Panc1 (cell line): ENCODE data around the gene TMEM95. TPM values are rescaled to one million over a fixed set of nuclear protein-coding genes. Genes with fewer than 3 reads are reported as not detected.
A peak's percentile ranks its signal among the peaks of the same experiment; 100 is the strongest.

Source experiments
- ATAC-seq: fragments of 200-7000 bp; cut with Tn5 transposase; 2 replicates; pipeline ENCODE4 v1.9.1; 2020; ENCODE audit warnings: mild to moderate bottlenecking, moderate library complexity
- BruUV-seq: library from RNA; stranded (reverse); fragments of 400-500 nt; replicated peaks from 2 replicates; lab custom pipeline; 2021; lab: Mats Ljungman, UMichigan
- CTCF ChIA-PET: fragments of 300-600 bp; sonication (Branson Sonifier 250); formaldehyde crosslinking; loops from one replicate; lab custom pipeline; 2022; ENCODE audit warnings: antibody characterized with exemption; lab: Charles Lee
- POLR2A ChIA-PET: fragments of 300-600 bp; sonication (Branson Sonifier 250); formaldehyde crosslinking; loops from one replicate; lab custom pipeline; 2022; ENCODE audit warnings: antibody characterized with exemption; lab: Charles Lee
- DNase-seq: peaks from one replicate; pipeline ENCODE4 v3.0.0-alpha.2; 2010; ENCODE audit warnings: low read depth, low spot score
- H3K27ac ChIP-seq: 2 replicates; pipeline ENCODE4 v1.5.1; 2011; ENCODE audit warnings: mild to moderate bottlenecking, low read length, inconsistent platforms
- H3K27me3 ChIP-seq: fragments of 200-500 bp; sonication (Bioruptor generic); 2 replicates; pipeline ENCODE4 v1.6.0; 2014; ENCODE audit warnings: low read length, inconsistent platforms; ENCODE audit not compliant: control insufficient read depth, insufficient read depth
- H3K36me3 ChIP-seq: fragments of 200-500 bp; sonication (Bioruptor generic); 2 replicates; pipeline ENCODE4 v1.5.1; 2014; ENCODE audit warnings: inconsistent platforms, mild to moderate bottlenecking, low read length, moderate library complexity; ENCODE audit not compliant: control insufficient read depth, insufficient read depth
- H3K4me1 ChIP-seq: 2 replicates; pipeline ENCODE4 v1.5.1; 2011; ENCODE audit warnings: inconsistent platforms, mild to moderate bottlenecking, low read length, moderate library complexity; ENCODE audit not compliant: control insufficient read depth, insufficient read depth
- H3K4me3 ChIP-seq, 2 experiments: 2 replicates each; pipeline ENCODE4 v1.5.1; 2011 to 2012; ENCODE audit warnings: low read depth in 2 of 2, low read length in 2 of 2, mild to moderate bottlenecking in 2 of 2, inconsistent platforms in 1 of 2, moderate library complexity in 1 of 2
- H3K9me3 ChIP-seq: fragments of 200-500 bp; sonication (Bioruptor generic); 2 replicates; pipeline ENCODE4 v1.5.1; 2014; ENCODE audit warnings: low read depth, mild to moderate bottlenecking, inconsistent platforms, low read length, moderate library complexity; ENCODE audit not compliant: control insufficient read depth, insufficient read depth
- CTCF ChIP-seq: fragments of 450-650 bp; IDR thresholded peaks from 2 replicates; pipeline ENCODE4 v1.5.1; 2017; ENCODE audit warnings: mild to moderate bottlenecking
- POLR2AphosphoS5 ChIP-seq: IDR thresholded peaks from 2 replicates; pipeline ENCODE4 v1.6.1; 2012; ENCODE audit warnings: mild to moderate bottlenecking, low read depth, low read length, moderate library complexity
- SIN3A ChIP-seq: IDR thresholded peaks from 2 replicates; pipeline ENCODE4 v1.6.1; 2012; ENCODE audit warnings: low read depth, mild to moderate bottlenecking, low read length, moderate library complexity, borderline replicate concordance; ENCODE audit not compliant: insufficient read depth
- TCF7L2 ChIP-seq: IDR thresholded peaks from 2 replicates; pipeline ENCODE4 v1.6.1; 2011; ENCODE audit warnings: mild to moderate bottlenecking, low read depth, low read length, inconsistent platforms
- in situ Hi-C: cut with HindIII; loops from 2 replicates; pipeline ENCODE4 v1.10.0; 2016; ENCODE audit warnings: low sequenced_read_pairs, low pct_unique_long_range_greater_than_20kb
- intact Hi-C: fragments of 100-400 bp; cut with micrococcal nuclease; formaldehyde crosslinking; loops from one replicate; pipeline ENCODE4 v1.10.0; 2022; ENCODE audit not compliant: unreplicated experiment
- total RNA-seq: library from RNA; stranded (reverse); gene quantifications from one replicate; pipeline ENCODE4 v1.2.1, GENCODE V29; 2021; ENCODE audit not compliant: unreplicated experiment
- TF ChIP-seq, protein P1 (sequence below), 2 experiments: IDR thresholded peaks; 2 replicates each; pipeline ENCODE4 v1.6.1; 2011 to 2012; ENCODE audit warnings: low read depth in 2 of 2, control low read depth in 1 of 2, low read length in 1 of 2, mild to moderate bottlenecking in 1 of 2, moderate library complexity in 1 of 2; ENCODE audit not compliant: insufficient read depth in 1 of 2

The TMEM95 gene
- total RNA-seq, 1 experiment from 2014 or later, result not detected

DNA sequence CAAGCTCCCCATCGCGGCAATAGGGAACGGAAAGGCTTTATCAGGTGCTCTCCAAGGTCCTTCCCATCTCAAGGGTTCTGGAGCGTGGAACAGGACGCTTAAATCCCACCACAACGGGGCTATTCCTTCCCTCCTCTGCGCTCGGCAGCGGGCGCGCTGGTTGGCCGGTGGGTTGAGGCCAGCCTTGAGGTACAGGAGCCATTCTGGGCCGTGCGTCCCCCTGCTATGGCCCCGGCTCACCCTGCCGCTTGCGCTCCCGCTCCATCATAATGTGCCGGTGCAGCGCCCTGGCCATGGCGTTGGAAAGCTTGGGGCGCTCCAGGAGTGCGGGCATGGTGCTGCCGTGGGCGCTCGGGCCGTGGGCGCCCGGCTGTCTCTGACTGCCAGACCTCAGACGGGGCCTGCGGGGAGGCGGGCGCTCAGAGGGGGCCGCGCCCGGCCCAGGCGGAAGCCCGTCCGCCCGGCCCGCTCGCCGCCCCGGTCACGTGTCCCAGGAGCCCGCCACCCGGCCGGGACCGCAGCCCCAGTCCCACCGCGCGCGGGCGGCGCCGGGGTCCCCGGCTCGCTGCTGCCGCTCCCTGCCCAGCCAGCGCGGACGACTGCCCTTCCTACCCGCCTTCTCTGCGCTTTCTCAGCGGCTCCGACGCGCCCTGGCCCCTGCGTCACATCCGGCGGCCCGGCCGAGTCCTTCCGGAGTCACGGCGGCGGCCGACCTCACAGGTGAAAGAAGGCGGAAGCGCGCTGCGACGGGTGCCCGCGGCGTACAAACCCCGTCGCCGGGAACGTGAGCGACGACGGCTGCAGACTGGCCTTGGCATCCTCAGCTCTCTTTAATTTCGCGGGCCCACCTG lies 40.0 kb upstream of the TMEM95 start, which contains the start of gene GPS2:
GPS2 (minus strand) TSS at position 642 of the 851 bp plus-strand sequence; CDS start at position 334, 308 bp downstream.
- peaks cover 33% of the 10 kb centered on the region for H3K4me1 ChIP-seq
- CTCF ChIA-PET, result no interaction called here
- no peaks in the 10 kb centered on the region for H3K9me3 ChIP-seq
- no peak for DNase-seq
- in situ Hi-C loops (no loop called here), intact Hi-C loops (no loop called here)
- no peaks in the 10 kb centered on the region for H3K27me3 ChIP-seq
- TF ChIP-seq, protein P1, sequence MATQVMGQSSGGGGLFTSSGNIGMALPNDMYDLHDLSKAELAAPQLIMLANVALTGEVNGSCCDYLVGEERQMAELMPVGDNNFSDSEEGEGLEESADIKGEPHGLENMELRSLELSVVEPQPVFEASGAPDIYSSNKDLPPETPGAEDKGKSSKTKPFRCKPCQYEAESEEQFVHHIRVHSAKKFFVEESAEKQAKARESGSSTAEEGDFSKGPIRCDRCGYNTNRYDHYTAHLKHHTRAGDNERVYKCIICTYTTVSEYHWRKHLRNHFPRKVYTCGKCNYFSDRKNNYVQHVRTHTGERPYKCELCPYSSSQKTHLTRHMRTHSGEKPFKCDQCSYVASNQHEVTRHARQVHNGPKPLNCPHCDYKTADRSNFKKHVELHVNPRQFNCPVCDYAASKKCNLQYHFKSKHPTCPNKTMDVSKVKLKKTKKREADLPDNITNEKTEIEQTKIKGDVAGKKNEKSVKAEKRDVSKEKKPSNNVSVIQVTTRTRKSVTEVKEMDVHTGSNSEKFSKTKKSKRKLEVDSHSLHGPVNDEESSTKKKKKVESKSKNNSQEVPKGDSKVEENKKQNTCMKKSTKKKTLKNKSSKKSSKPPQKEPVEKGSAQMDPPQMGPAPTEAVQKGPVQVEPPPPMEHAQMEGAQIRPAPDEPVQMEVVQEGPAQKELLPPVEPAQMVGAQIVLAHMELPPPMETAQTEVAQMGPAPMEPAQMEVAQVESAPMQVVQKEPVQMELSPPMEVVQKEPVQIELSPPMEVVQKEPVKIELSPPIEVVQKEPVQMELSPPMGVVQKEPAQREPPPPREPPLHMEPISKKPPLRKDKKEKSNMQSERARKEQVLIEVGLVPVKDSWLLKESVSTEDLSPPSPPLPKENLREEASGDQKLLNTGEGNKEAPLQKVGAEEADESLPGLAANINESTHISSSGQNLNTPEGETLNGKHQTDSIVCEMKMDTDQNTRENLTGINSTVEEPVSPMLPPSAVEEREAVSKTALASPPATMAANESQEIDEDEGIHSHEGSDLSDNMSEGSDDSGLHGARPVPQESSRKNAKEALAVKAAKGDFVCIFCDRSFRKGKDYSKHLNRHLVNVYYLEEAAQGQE (IDR thresholded peaks at IDR 0.05; ENCODE audit: insufficient read depth in 1 of 2, low read depth in 2 of 2, low read length in 1 of 2), result peak; percentile 87
- no peak for TF ChIP-seq CTCF
- TF ChIP-seq SIN3A, result peak; percentile 49; the same call in 1 of the 2 replicates
- peak; percentile 56; the same call in 1 of the 2 replicates for TF ChIP-seq TCF7L2
- peak; percentile 74; the same call in 1 of the 2 replicates for TF ChIP-seq POLR2AphosphoS5
- BruUV-seq, result no TSS peak
- H3K27ac ChIP-seq, result peak within 1 kb of the TSS; percentile 91
- POLR2A ChIA-PET, result interaction anchor here (0.5 kb wide), 1 partner anchor 198 kb away, joined by 3 read pairs; no protein-coding TSS in a partner anchor
- ATAC-seq, result peak; percentile 87
- H3K4me3 ChIP-seq, result peak within 1 kb of the TSS; percentile 66 to 75
- peaks cover 25% of the 10 kb centered on the region for H3K36me3 ChIP-seq

GRCh38 chr17:7315570-7316235 lies 39.3 kb upstream of the TMEM95 start:
- ChIA-PET POLR2A (interaction anchor here (0.5 kb wide), 1 partner anchor 197 kb away, joined by 3 read pairs; no protein-coding TSS in a partner anchor), CTCF (no interaction called here)
- DNase-seq, result no peak
- no TSS peak for BruUV-seq
- Histone ChIP-seq H3K4me3 (peak overlapping the region; percentile 66 to 75), H3K36me3 (peaks cover 18% of the 10 kb centered on the region), H3K27me3 (no peaks in the 10 kb centered on the region), H3K27ac (peak overlapping the region; percentile 91), H3K4me1 (peaks cover 26% of the 10 kb centered on the region), H3K9me3 (no peaks in the 10 kb centered on the region)
- no peak for TF ChIP-seq CTCF
- no peak for TF ChIP-seq SIN3A
- TF ChIP-seq, protein P1 (IDR thresholded peaks at IDR 0.05; ENCODE audit: insufficient read depth in 1 of 2, low read depth in 2 of 2, low read length in 1 of 2), result no peak
- TF ChIP-seq POLR2AphosphoS5, result no peak
- TF ChIP-seq TCF7L2, result no peak
- intact Hi-C loops (no loop called here), in situ Hi-C loops (no loop called here)
- no peak for ATAC-seq
